Nasal cavity respiratory epithelium epithelial cell of viscerocranial mucosa (primary cell): ENCODE measurements around the gene SEC61A1. TPM values are rescaled to one million over a fixed set of nuclear protein-coding genes. Genes with fewer than 3 reads are reported as not detected.

Source experiments
- total RNA-seq: library from RNA; depleted of rRNA; stranded (reverse); fragments of >200 nt; gene quantifications from 2 replicates; pipeline ENCODE4 v1.2.3, GENCODE V29; 2014

SEC61A1 gene
- total RNA-seq = 320 and 326 TPM in 2 replicates

GRCh38 chr3:128051837-128052594 is at the start of gene SEC61A1:
TSS of gene SEC61A1 (plus strand) at chr3:128052437. CDS start at chr3:128052553, 116 bp downstream.

Other genes with a start within 250 kb of the SEC61A1 start
- 35.9 and 62.9 TPM in 2 replicates for gene MGLL, start 229.9 kb upstream of the SEC61A1 start, total RNA-seq
- under 0.01 TPM in 1 of 2 replicates, not detected in the other for gene KBTBD12, start 137.2 kb upstream of the SEC61A1 start, total RNA-seq
- gene RUVBL1, start 71.4 kb downstream of the SEC61A1 start, total RNA-seq = 47.8 and 61.4 TPM in 2 replicates
- 3.4 and 6.5 TPM in 2 replicates for gene EEFSEC, start 101.0 kb downstream of the SEC61A1 start, total RNA-seq